Fibroblast of pulmonary artery (primary cell): ENCODE results near the gene UACA.

ENCODE experiments used
- DNase-seq: peaks from one replicate; pipeline ENCODE4 v3.0.0-alpha.2; 2010; ENCODE audit warnings: low read depth
- H3K4me3 ChIP-seq: replicated peaks from 2 replicates; pipeline ENCODE4 v1.5.1; 2011; ENCODE audit warnings: low read depth, mild to moderate bottlenecking, control low read depth, low read length, moderate library complexity
- CTCF ChIP-seq: IDR thresholded peaks from 2 replicates; pipeline ENCODE4 v1.5.1; 2011; ENCODE audit warnings: mild to moderate bottlenecking, control low read depth, low read length, inconsistent platforms; ENCODE audit errors: missing control alignments

The UACA gene

GRCh38 chr15:70783610-70784022, 20.3 kb upstream of the UACA start:
- no peak for TF ChIP-seq CTCF
- peak; percentile 69 for DNase-seq
- no peak overlapping the region for H3K4me3 ChIP-seq

- no peak for TF ChIP-seq CTCF
- no peak for DNase-seq
- no peak overlapping the region for H3K4me3 ChIP-seq
Observed at GRCh38 chr15:70783041-70783440, 19.7 kb upstream of the UACA start.

GRCh38 chr15:70781236-70781635, 17.9 kb upstream of the UACA start:
- TF ChIP-seq CTCF, result no peak
- no peak overlapping the region for H3K4me3 ChIP-seq
- no peak for DNase-seq

- peak; percentile 65 for DNase-seq
- TF ChIP-seq CTCF, result no peak
- H3K4me3 ChIP-seq, result no peak overlapping the region
Observed at GRCh38 chr15:70778258-70779076, 15.1 kb upstream of the UACA start.

GRCh38 chr15:70777170-70777926, 14.0 kb upstream of the UACA start:
- TF ChIP-seq CTCF, result no peak
- DNase-seq, result no peak

DNA sequence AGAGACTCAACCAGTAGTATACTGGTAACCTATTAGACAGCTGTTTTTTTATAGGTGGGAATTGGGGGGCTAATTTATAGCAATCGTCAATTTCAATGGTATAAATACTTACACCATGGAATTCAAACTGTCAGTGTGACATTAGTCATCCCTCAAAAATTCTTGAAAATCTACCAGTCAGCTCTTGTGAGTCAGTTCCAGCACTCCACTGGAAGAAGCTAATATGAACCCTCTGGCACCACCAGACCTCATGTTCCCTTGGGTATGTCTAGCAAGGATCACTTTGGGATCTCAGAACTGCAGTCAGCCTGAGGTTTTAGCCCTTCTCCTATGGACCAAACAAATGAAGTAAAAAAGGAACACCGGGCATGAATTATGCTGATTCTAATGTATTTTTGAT, 11.8 kb upstream of the UACA start:
- peak; percentile 65 for DNase-seq
- no peak for TF ChIP-seq CTCF
- H3K4me3 ChIP-seq, result no peak overlapping the region

More at GRCh38 chr15:70777170-70777926, 14.0 kb upstream of the UACA start:
- no peak overlapping the region for H3K4me3 ChIP-seq

- no peak for DNase-seq
- TF ChIP-seq CTCF, result no peak
Observed at GRCh38 chr15:70772402-70772801, 9.0 kb upstream of the UACA start.

More at GRCh38 chr15:70772402-70772801, 9.0 kb upstream of the UACA start:
- H3K4me3 ChIP-seq, result no peak overlapping the region
